Activated CD8-positive, alpha-beta memory T cell treated with anti-CD3 and anti-CD28 coated beads, Interleukin-2, amount 50 U/mL, for 24 hours (primary cell): ENCODE data around the gene SPATA31D4.
"Not testable (repeated sequence)": the region's sequence is repeated elsewhere in the genome, so short reads cannot be mapped to it uniquely, and the experiment has no call there.

Experiments used
- DNase-seq: peaks from one replicate; pipeline ENCODE4 v3.0.0-alpha.2; 2020; ENCODE audit errors: extremely low read depth

The SPATA31D4 gene

GRCh38 chr9:81928305-81928704 is at the start of gene SPATA31D4:
Gene SPATA31D4 (plus strand): TSS chr9:81928428. CDS start chr9:81928514, 86 bp downstream.
- not testable (repeated sequence) for DNase-seq

GRCh38 chr9:81878530-81878929 is 49.7 kb upstream of the SPATA31D4 start:
- no peak for DNase-seq

- no peak for DNase-seq
Observed at GRCh38 chr9:81879501-81879916, 48.7 kb upstream of the SPATA31D4 start.

GRCh38 chr9:81885602-81886001 is 42.6 kb upstream of the SPATA31D4 start:
- DNase-seq, result no peak

GRCh38 chr9:81886665-81887064 is 41.6 kb upstream of the SPATA31D4 start:
- no peak for DNase-seq

- DNase-seq, result no peak
Observed at GRCh38 chr9:81890104-81890503, 38.1 kb upstream of the SPATA31D4 start.

GRCh38 chr9:81892440-81892839 is 35.8 kb upstream of the SPATA31D4 start:
- DNase-seq, result no peak

GRCh38 chr9:81893929-81894328 is 34.3 kb upstream of the SPATA31D4 start:
- no peak for DNase-seq

- no peak for DNase-seq
Observed at GRCh38 chr9:81894891-81895290, 33.3 kb upstream of the SPATA31D4 start.

GRCh38 chr9:81896070-81896469 is 32.2 kb upstream of the SPATA31D4 start:
- no peak for DNase-seq

- DNase-seq, result no peak
Observed at GRCh38 chr9:81898851-81899250, 29.4 kb upstream of the SPATA31D4 start.

- DNase-seq, result no peak
Observed at GRCh38 chr9:81902196-81902595, 26.0 kb upstream of the SPATA31D4 start.

GRCh38 chr9:81902626-81903025 is 25.6 kb upstream of the SPATA31D4 start:
- DNase-seq, result no peak

- no peak for DNase-seq
Observed at GRCh38 chr9:81906671-81907070, 21.6 kb upstream of the SPATA31D4 start.

GRCh38 chr9:81912135-81912534 is 16.1 kb upstream of the SPATA31D4 start:
- DNase-seq, result no peak

- no peak for DNase-seq
Observed at GRCh38 chr9:81915801-81916505, 12.3 kb upstream of the SPATA31D4 start.

- not testable (repeated sequence) for DNase-seq
Observed at GRCh38 chr9:81918507-81918906, 9.7 kb upstream of the SPATA31D4 start.

- DNase-seq, result not testable (repeated sequence)
Observed at GRCh38 chr9:81930147-81930546, 1.9 kb downstream of the SPATA31D4 start.

- DNase-seq, result not testable (repeated sequence)
Observed at GRCh38 chr9:81933547-81933946, 5.3 kb downstream of the SPATA31D4 start.

GRCh38 chr9:81943393-81943792 is 15.2 kb downstream of the SPATA31D4 start, which contains the start of gene SPATA31D3:
Gene SPATA31D3 (plus strand): TSS chr9:81943500. CDS start chr9:81943586, 86 bp downstream.
- DNase-seq, result not testable (repeated sequence)

- DNase-seq, result not testable (repeated sequence)
Observed at GRCh38 chr9:81948650-81949049, 20.4 kb downstream of the SPATA31D4 start.

- no peak for DNase-seq
Observed at GRCh38 chr9:81953096-81953495, 24.9 kb downstream of the SPATA31D4 start.

GRCh38 chr9:81955625-81956024 is 27.4 kb downstream of the SPATA31D4 start:
- DNase-seq, result no peak
